A673 (cell line): ENCODE data around the gene IGF1R. TPM values are rescaled to one million over a fixed set of nuclear protein-coding genes. Genes with fewer than 3 reads are reported as not detected.

Experiments used
- BruUV-seq: library from RNA; stranded (reverse); fragments of 400-500 nt; replicated peaks from 2 replicates; lab custom pipeline; 2021; lab: Mats Ljungman, UMichigan
- CTCF ChIA-PET: fragments of 300-600 bp; sonication (Branson Sonifier 250); formaldehyde crosslinking; loops from one replicate; lab custom pipeline; 2022; ENCODE audit warnings: antibody characterized with exemption; lab: Charles Lee
- POLR2A ChIA-PET: fragments of 300-600 bp; sonication (Branson Sonifier 250); formaldehyde crosslinking; loops from one replicate; lab custom pipeline; 2022; ENCODE audit warnings: antibody characterized with exemption; ENCODE audit not compliant: low non-redundant PET; lab: Charles Lee
- DNase-seq: peaks from one replicate; pipeline ENCODE4 v3.0.0-alpha.2; 2015; ENCODE audit warnings: low spot score
- H3K27ac ChIP-seq: fragments of 200-600 bp; sonication (generic); 2 replicates; pipeline ENCODE4 v1.5.1; 2016; ENCODE audit warnings: mixed run types, low read depth, mild to moderate bottlenecking, mixed read lengths, antibody characterized with exemption, low read length; ENCODE audit not compliant: poor library complexity, severe bottlenecking
- H3K27me3 ChIP-seq: fragments of 200-600 bp; sonication (generic); replicated peaks from 2 replicates; pipeline ENCODE4 v1.6.1; 2017; ENCODE audit warnings: mixed run types, low read depth, mild to moderate bottlenecking, mixed read lengths, antibody characterized with exemption, low read length; ENCODE audit not compliant: insufficient read depth, poor library complexity
- H3K36me3 ChIP-seq: fragments of 200-600 bp; sonication (generic); 2 replicates; pipeline ENCODE4 v1.6.1; 2016; ENCODE audit warnings: mixed run types, mild to moderate bottlenecking, mixed read lengths, antibody characterized with exemption, low read length; ENCODE audit not compliant: insufficient read depth, poor library complexity, severe bottlenecking
- H3K4me1 ChIP-seq: fragments of 200-600 bp; sonication (generic); 2 replicates; pipeline ENCODE4 v1.6.1; 2017; ENCODE audit warnings: mixed run types, mild to moderate bottlenecking, mixed read lengths, antibody characterized with exemption, low read length; ENCODE audit not compliant: insufficient read depth, poor library complexity, severe bottlenecking
- H3K4me3 ChIP-seq: fragments of 200-600 bp; sonication (generic); 2 replicates; pipeline ENCODE4 v1.5.1; 2016; ENCODE audit warnings: low read depth, mixed run types, mild to moderate bottlenecking, mixed read lengths, low read length; ENCODE audit not compliant: poor library complexity, severe bottlenecking
- H3K9me3 ChIP-seq: fragments of 200-600 bp; sonication (generic); 2 replicates; pipeline ENCODE4 v1.6.1; 2016; ENCODE audit warnings: mixed run types, low read depth, mild to moderate bottlenecking, mixed read lengths, antibody characterized with exemption, low read length; ENCODE audit not compliant: poor library complexity, severe bottlenecking
- CTCF ChIP-seq: fragments of 300-800, 200-600 bp; sonication (generic); conservative IDR thresholded peaks from 2 replicates; pipeline ENCODE4 v1.5.1; 2017; ENCODE audit warnings: low read depth, mild to moderate bottlenecking, antibody characterized with exemption, low read length, moderate library complexity, mixed read lengths
- EZH2 ChIP-seq: fragments of 200-600 bp; sonication (generic); IDR thresholded peaks from 2 replicates; pipeline ENCODE4 v1.6.1; 2017; ENCODE audit warnings: borderline replicate concordance, low read depth, mild to moderate bottlenecking, mixed read lengths, antibody characterized with exemption, low read length; ENCODE audit not compliant: poor library complexity, severe bottlenecking
- intact Hi-C: fragments of 100-400 bp; cut with micrococcal nuclease; formaldehyde crosslinking; loops from one replicate; pipeline ENCODE4 v1.10.0; 2022; ENCODE audit not compliant: unreplicated experiment
- total RNA-seq: library from RNA; stranded (reverse); gene quantifications from 2 replicates; pipeline ENCODE4 v1.2.3, GENCODE V29; 2021

IGF1R gene
- total RNA-seq, 1 experiment from 2014 or later, result 34.9 TPM

- POLR2A ChIA-PET, result no interaction called here
- no TSS peak for BruUV-seq
Measured at GRCh38 chr15:98774756-98775497, 126.6 kb downstream of the IGF1R start.

GRCh38 chr15:98775498-98776230 lies 127.3 kb downstream of the IGF1R start:
- intact Hi-C loops, result loop anchor here (5.0 to 10.0 kb wide), 3 partner anchors 123 to 333 kb away; no protein-coding TSS in a partner anchor
- ChIA-PET POLR2A (no interaction called here), CTCF (no interaction called here)
- DNase-seq, result no peak
- TF ChIP-seq CTCF, result no peak
- TF ChIP-seq EZH2, result no peak
- Histone ChIP-seq H3K9me3 (no peaks in the 10 kb centered on the region), H3K27ac (no peak overlapping the region), H3K36me3 (no peaks in the 10 kb centered on the region), H3K4me3 (no peak overlapping the region), H3K27me3 (no peaks in the 10 kb centered on the region), H3K4me1 (peaks cover 44% of the 10 kb centered on the region)
- no TSS peak for BruUV-seq

More at GRCh38 chr15:98774756-98775497, 126.6 kb downstream of the IGF1R start:
- Histone ChIP-seq H3K4me1 (peaks cover 41% of the 10 kb centered on the region), H3K27ac (no peak overlapping the region), H3K36me3 (no peaks in the 10 kb centered on the region), H3K9me3 (no peaks in the 10 kb centered on the region), H3K4me3 (no peak overlapping the region), H3K27me3 (no peaks in the 10 kb centered on the region)
- DNase-seq, result no peak
- no peak for TF ChIP-seq CTCF
- TF ChIP-seq EZH2, result no peak
- intact Hi-C loops, result loop anchor here (5.0 to 10.0 kb wide), 3 partner anchors 123 to 333 kb away; no protein-coding TSS in a partner anchor
- CTCF ChIA-PET, result no interaction called here

GRCh38 chr15:98776607-98777281 lies 128.4 kb downstream of the IGF1R start:
- no peaks in the 10 kb centered on the region for H3K36me3 ChIP-seq
- no TSS peak for BruUV-seq
- intact Hi-C loops, result loop anchor here (5.0 to 10.0 kb wide), 3 partner anchors 124 to 334 kb away; no protein-coding TSS in a partner anchor
- no peak overlapping the region for H3K27ac ChIP-seq
- ChIA-PET CTCF (no interaction called here), POLR2A (no interaction called here)
- no peak for TF ChIP-seq EZH2
- no peak for TF ChIP-seq CTCF
- DNase-seq, result no peak
- no peaks in the 10 kb centered on the region for H3K27me3 ChIP-seq
- H3K4me1 ChIP-seq, result peaks cover 44% of the 10 kb centered on the region
- no peak overlapping the region for H3K4me3 ChIP-seq
- H3K9me3 ChIP-seq, result no peaks in the 10 kb centered on the region
